HG02884 (cell line): ENCODE results near the gene TGM2.
"Not testable (repeated sequence)": the region's sequence is repeated elsewhere in the genome, so short reads cannot be mapped to it uniquely, and the experiment has no call there.

Source experiments
- ATAC-seq: cut with Tn5 transposase; IDR thresholded peaks from one replicate; pipeline ENCODE4 v1.9.1; 2021; ENCODE audit warnings: mild to moderate bottlenecking, moderate library complexity; ENCODE audit not compliant: unreplicated experiment

TGM2 gene

DNA sequence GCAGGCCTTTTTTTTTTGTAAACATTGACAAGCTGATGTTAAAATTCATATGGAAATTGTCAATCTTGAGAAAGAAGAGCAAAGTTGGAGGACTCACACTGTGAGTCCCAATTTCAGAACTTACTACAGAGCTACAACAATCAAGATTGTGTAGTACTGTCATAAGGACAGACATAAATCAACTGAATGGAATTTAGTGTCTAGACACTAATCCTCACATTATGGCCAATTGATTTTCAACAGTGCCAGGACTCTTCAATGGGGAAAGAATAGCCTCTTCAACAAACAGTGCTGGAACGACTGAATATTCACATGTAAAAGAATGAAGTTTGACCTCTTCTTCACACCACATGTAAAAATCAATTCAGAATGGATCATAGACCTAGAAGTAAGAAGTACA, 60.8 kb downstream of the TGM2 start:
- ATAC-seq, result no peak

DNA sequence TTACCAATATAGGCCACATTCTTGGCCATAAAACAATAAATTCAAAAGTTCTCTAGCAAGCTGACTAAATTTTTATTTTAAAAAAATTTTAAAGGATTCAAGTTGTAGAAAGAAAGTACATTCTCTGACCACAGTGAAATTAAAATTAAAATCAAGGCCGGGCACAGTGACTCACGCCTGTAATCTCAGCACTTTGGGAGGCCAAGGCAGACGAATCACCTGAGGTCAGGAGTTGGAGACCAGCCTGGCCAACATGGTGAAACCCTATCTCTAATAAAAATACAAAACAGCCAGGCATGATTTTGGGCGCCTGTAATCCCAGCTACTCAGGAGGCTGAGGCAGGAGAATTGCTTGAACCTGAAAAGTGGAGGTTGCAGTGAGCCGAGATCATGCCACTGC, 62.9 kb downstream of the TGM2 start:
- ATAC-seq, result not testable (repeated sequence)

DNA sequence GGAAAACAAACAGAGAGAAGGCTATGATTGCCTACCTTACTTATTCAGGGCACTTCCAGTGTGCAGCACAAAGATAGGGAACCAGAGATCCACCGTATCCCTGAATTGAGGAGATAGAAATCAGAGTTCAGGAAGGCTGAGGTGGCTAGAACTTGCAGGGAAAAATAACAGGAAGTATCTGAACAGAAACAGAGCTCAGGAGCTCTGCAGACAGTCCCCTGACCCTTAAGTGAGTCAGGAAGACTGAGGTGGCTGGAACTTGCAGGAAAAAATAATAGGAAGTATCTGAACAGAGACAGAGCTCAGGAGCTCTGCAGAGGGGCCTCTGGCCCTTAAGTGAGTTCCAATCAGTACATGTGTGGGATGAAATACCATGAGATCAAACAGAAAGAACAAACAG, 66.1 kb downstream of the TGM2 start:
- no peak for ATAC-seq

DNA sequence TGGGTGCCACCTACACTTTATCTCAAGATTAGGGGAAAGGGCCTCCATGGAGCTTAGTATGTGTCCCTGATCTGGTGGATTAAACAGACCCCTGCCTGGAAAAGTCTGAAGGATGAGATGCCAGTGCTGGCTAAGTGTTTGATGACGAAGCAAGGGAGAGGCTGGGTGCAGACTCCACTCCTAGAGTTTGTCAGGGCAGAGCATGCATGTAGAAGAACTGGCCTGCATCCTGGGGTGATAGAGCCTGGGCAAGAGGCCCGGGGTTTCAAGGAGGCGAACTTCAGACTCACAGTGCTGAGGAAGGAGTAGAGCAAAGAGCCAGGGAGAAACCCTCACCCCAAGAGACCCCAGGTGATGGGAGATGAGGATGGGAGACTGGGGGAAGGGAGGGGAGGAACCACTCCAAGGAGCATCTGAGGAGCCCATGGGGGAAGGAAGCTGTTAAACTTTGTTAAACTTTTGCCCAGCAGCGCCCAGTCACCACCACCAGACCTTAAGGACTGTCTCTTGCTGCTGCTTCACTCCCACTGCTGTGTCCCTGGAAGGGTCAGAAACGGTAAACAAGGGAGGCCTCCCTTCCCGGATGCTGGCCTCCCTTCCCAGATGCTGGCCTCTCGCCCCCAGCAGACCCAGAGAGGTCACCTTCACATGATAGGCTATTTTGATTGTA, 69.9 kb downstream of the TGM2 start:
- ATAC-seq, result no peak

DNA sequence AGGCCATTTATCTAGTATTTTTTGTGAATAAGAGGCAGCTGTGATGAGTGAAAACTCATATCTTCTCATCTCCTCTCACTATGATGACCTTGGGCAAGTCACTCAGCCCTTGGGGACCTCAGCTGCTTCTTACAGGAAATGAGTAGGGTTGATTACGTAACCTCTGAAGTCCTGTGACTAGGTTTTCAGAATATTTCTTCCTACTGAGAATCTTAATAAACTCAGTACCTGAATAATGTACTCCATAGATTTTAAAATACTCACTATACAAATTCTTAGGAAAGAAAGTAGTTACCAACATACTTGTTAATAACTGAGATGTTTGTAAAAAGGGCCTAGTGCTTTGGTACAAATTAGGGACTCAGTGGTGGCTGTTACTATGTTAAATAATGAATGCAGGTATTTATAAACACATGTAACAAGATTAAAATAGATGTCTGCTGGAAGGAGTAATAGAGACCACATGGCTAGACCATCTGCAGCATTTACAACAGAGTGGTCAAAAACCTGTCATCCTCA, 70.6 kb downstream of the TGM2 start:
- no peak for ATAC-seq

DNA sequence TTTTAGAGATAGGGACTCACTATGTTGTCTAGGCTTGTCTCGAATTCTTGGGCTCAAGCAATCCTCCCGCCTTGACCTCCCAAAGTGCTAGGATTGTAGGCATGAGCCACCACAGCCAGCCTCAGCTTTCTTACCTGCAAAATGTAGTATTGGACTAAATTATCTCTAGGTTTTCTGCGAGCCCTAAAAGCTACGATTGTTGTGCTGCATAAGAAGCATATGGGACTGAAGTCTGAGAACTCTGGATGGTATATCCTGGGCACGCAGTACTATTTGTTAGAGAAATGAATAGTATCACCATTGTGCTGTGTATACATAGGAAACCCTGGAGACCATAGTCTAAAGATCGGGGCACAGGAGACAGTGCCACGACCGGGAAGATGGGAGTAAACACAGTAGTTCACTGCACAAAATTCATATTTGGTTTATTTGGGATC, 71.4 kb downstream of the TGM2 start:
- no peak for ATAC-seq

DNA sequence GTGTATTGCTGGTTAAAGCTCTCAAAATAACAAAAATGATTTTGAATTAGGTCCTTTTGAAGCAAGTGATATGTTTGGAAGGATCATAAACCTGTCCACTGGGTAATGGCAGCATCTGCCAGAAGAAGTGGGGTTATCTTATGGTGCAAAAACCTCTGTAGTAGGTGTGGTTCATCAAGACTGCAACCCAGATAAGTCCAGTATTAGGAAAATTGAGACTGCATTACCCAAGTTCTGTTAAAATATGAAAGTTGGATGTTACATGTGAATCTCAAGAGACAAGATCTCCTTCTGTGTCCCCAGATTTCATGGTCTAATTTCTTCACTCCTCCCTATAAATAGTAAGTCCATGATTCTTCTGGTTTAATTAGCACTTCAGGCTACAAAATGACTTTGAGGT, 72.2 kb downstream of the TGM2 start:
- no peak for ATAC-seq

DNA sequence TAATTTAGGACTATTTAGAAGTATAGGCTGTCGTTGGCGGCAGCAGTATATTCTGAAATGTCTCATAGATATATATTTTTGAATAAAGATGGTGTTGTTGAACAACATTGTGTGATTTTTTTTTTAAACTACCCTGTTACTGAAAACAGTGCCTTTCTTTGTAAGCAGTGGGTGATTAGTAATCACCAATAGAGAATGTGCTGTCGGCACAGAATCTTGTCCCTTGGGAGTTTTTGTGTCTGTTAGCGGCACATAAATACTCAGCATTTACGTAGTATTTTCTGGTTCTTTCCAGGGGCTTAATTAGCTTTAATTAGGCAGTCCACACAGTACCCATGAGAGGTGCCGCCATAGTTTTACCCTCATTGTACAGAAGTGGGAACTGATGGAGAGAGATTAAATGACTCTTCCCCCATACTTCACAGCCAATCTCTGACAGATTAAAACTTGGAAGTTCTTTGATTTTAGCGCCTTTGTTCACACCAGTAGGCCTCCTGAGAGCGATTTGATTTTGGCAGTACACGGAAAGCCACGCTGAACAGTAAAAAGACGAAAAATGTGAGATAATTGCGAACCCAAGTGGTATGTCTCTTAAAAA, 72.7 kb downstream of the TGM2 start:
- ATAC-seq, result no peak

DNA sequence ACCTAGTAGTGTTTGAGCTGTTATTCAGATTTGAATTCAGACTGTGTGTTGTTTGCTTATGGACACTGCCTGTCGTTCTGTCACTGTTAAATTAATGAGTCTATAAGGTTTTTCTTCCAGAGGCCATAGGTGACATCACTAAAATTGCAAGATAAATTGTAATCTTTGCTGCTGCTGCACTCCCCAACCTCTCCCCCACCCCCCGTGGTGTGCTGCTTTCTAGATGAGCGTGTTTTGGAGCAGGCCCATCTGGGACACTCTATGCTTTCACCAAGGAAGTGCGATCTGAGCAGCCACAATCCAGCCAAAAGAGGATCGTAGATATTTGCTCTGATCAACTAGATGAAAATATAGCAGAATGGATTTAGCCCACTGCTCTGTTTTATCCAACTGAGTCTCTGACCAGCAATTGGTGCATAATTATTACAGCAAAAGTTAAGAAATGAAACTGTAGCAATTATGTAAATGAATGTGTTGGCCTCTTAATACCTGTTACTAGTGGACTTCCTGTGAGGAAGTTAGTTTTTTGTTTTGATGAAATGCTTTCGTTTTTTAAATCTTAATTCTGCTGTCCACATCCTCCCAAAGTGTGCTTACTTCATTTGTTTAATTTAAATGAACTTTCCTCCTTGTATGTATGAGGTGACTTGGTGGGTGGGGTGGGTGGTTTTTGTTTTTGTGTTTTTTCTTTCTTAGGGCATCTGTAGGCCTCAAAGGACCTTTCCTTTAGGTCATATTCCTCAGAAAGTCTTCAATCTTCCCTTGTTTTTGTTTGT, 73.4 kb downstream of the TGM2 start:
- no peak for ATAC-seq

DNA sequence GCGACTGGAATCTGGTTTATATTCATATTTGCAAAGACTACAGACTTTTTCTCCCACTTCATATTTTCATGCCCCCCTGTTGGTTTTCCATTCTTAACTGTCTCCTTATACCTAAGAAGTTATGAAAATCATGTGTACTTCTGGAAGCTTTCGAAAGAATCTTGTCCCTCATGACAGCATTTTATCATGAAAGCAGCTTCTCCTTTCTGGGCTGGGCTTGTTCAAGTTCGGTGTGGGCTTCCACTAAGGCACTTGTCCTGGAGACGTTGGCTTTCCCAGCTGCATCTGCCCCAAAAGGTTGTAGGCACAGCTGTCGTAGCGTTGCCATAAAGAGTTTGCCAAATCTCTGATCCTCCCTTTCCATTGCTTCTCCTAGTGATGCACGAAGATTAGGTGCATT, 75.0 kb downstream of the TGM2 start:
- no peak for ATAC-seq

DNA sequence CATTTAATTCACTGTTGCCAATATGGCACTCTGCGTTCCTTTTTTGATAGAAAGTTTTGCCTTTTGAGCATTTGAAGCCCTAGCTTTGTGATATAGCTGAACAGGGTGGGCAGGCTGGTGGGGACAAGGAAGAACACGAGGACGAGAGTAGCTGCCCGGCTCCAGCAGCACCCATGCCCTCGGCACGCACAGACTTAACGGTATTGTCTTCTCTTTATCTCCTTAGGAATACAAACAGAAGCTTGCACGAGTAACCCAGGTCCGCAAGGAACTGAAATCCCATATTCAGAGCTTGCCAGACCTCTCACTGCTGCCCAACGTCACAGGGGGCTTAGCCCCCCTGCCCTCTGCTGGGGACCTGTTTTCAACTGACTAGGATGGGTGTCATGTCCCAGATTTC, 75.6 kb downstream of the TGM2 start:
- no peak for ATAC-seq

DNA sequence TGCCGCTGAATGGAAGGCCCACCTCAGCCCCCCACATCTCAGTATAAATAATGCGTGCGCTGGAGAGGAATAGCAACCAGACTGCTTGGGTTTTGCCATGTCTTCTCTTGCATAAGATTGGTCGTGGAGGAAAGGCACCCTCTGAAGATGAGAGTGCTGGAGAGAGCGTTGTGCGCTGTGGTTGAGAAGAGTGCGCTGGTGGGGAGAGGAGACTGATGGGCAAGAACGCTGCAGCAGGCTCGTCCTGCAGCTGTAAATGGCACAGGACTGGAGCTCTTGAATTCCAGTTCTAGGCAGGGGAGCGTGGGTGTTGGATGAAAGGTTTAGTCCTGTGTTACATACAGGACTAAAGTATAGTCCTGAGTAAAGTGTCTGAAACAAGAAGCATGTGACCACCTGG, 80.0 kb downstream of the TGM2 start:
- ATAC-seq, result no peak

DNA sequence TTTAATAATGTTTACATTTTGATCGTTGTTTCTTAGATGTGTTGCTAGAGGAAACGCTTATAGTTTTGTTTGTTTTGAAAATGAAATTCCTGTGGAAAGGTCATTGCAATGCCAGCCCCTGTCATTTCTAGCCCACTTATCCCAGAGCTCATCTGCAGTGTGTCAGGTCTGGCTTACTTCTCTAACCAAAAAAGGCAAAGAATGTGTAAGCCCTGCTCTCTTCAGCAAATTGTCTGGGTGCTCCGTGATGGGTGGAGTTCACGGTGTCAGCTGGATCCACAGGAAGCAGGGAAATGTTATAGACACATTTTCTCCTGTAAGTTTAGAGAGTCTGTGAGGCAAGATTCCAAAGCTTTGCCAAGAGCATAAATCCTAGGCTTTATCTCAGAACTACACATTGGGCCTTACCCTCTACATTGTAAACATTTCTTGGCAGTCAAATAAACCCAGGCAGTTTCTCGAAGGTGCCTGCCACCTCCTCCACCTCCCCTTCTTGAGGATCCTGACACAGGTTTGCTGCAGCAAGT, 80.6 kb downstream of the TGM2 start:
- no peak for ATAC-seq

DNA sequence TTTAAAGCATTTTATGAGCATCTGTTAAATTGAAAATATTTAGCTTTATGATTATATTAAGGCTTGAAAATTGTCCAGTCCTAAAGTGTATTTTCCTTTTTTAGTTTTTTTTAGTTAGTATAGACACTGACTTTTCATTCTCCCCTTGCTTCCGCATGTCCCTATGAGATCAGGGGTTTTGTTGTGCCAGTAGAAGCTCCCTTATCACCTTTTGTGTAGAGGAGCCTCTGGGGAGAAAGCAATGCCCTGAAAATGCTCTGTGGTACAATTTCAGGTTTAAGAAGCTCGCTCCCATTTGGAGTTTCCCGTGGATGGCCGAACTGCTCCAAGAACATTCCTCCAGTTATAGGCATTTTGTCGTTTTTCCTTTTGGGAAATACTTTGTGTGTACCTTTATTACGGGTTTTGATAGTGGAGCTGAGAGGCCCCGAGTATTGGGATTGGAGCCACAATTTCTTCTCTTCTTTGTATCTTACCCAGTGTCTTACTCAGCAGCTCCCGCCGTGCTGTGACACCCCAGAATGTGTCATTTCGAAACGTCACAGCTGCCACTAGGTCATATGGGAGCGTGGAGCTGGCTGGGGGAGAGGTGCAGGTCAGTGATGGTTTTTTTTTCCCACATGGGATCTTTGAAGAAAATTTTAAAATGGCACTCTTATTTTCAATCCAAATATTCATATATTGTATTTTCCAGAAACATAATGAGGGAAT, 81.6 kb downstream of the TGM2 start:
- ATAC-seq, result no peak

DNA sequence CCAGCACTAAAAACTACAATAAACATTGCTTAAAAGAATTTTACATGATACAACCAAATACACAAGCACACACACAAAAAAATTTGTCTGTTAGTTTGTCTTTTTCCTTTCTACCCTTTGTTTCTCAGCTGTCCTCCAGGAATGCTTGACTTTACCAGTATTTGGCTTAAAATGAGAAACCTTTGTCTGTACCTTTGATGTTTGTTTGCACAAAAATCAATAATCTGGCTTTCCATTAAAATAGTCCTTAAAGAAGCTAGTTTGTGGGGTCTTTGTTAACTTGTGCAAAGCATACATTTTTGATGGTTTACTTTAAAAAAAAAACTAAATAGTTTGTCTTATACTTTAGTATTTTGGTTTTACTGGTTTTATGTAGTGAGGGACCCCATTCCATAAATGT, 82.2 kb downstream of the TGM2 start:
- ATAC-seq, result no peak

DNA sequence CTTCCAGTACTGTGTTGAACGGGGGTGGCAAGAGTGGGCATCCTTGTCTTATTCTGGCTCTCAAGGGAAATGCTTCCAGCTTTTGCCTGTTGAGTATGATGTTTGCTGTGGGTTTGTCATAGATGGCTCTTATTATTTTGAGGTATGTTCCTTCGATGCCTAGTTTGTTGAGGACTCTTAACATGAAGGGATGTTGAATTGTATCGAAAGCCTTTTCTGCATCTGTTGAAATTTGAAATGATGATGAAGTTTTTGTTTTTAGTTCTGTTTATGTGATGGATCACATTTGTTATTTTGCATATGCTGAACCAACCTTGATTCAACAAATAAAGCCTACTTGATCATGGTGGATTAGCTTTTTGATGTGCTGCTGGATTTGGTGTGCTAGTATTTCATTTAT, 83.5 kb downstream of the TGM2 start:
- ATAC-seq, result no peak

DNA sequence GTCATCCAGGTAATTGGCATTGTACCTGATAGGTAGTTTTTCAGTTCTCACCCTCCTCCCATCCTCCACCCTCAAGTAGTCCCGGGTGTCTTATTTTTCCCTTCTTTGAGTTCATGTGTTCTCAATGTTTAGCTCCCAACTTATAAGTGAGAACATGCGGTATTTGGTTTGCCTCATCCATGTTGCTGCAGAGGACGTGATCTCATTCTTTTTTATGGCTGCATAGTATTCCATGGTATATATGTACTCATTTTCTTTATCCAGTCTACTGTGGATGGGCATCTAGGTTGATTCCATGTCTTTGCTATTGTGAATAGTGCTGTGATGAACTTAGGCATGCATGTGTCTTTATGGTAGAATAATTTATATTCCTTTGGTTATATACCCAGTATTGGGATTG, 85.7 kb downstream of the TGM2 start:
- ATAC-seq, result no peak

DNA sequence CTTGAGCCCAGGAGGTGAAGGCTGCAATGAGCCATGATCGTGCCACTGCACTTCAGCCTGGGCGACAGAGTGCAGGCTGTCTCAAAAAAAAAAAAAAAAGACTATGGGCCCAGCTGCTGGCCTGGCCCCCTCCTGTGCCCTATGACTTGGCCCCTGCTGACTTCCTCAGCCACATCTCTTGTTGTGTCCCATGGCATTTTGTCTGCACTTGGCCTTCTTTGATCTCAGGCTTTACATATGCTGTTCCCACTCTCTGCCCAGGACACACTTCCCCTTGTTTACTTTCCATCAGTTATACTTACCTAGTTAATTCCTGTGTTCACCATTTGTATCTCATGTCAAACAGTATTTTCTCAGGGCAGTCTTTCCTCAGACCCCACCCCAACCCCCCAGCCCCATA, 87.0 kb downstream of the TGM2 start:
- no peak for ATAC-seq
